ENCODE data around the gene HOMER3. TPM values are rescaled to one million over a fixed set of nuclear protein-coding genes. Genes with fewer than 3 reads are reported as not detected.

The HOMER3 gene
- total RNA-seq, 1 donor from 2014 or later: 28.2 TPM

GRCh38 chr19:18943465-18943864 lies 2.4 kb upstream of the HOMER3 start:
- no peak overlapping the region for H3K4me2 ChIP-seq
- H3K9ac ChIP-seq: no peak overlapping the region
- TF ChIP-seq EZH2 (IDR thresholded peaks at IDR 0.05) (no peak), CTCF (IDR thresholded peaks at IDR 0.05) (no peak), EZH2phosphoT487 (IDR thresholded peaks at IDR 0.05) (no peak)
- Mint-ChIP-seq H3K36me3 (no peaks in the 10 kb centered on the region), H3K4me1 (peaks cover 24% of the 10 kb centered on the region), H3K9me3 (peaks cover 3% of the 10 kb centered on the region), H3K27ac (no peak overlapping the region), H3K4me3 (no peak overlapping the region), H3K27me3 (ENCODE audit: insufficient read depth, low read depth) (peaks cover 3% of the 10 kb centered on the region)
- H2AFZ ChIP-seq (replicated peaks): no peak overlapping the region
- H4K20me1 ChIP-seq (ENCODE audit: low read depth): peaks cover 16% of the 10 kb centered on the region
- peaks cover 16% of the 10 kb centered on the region for H3K4me1 ChIP-seq
- H3K9me3 ChIP-seq (ENCODE audit: low read depth): no peaks in the 10 kb centered on the region
- no peaks in the 10 kb centered on the region for H3K36me3 ChIP-seq
- no peaks in the 10 kb centered on the region for H3K27me3 ChIP-seq
- H3F3A ChIP-seq (ENCODE audit: low read depth): peaks cover 17% of the 10 kb centered on the region
- peaks cover 12% of the 10 kb centered on the region for H3K79me2 ChIP-seq (ENCODE audit: low read depth)
- no peak overlapping the region for H3K4me3 ChIP-seq
- DNase-seq (ENCODE audit: low spot score): no peak
- no peak overlapping the region for H3K27ac ChIP-seq

GRCh38 chr19:18942692-18943091 lies 1.7 kb upstream of the HOMER3 start:
- no peak for DNase-seq (ENCODE audit: low spot score)
- Histone ChIP-seq H3K4me2 (no peak overlapping the region), H3K79me2 (ENCODE audit: low read depth) (peaks cover 12% of the 10 kb centered on the region), H3F3A (ENCODE audit: low read depth) (peaks cover 17% of the 10 kb centered on the region), H3K9ac (no peak overlapping the region), H3K36me3 (no peaks in the 10 kb centered on the region), H2AFZ (replicated peaks) (no peak overlapping the region), H3K27me3 (no peaks in the 10 kb centered on the region), H3K9me3 (ENCODE audit: low read depth) (no peaks in the 10 kb centered on the region), H4K20me1 (ENCODE audit: low read depth) (peaks cover 16% of the 10 kb centered on the region), H3K4me1 (peaks cover 16% of the 10 kb centered on the region), H3K4me3 (no peak overlapping the region), H3K27ac (no peak overlapping the region)
- H3K36me3 Mint-ChIP-seq: peaks cover under 1% of the 10 kb centered on the region
- H3K9me3 Mint-ChIP-seq: peaks cover 3% of the 10 kb centered on the region
- TF ChIP-seq EZH2 (IDR thresholded peaks at IDR 0.05): no peak
- H3K4me3 Mint-ChIP-seq: peak overlapping the region; percentile 78
- peaks cover 3% of the 10 kb centered on the region for H3K27me3 Mint-ChIP-seq (ENCODE audit: insufficient read depth, low read depth)
- H3K27ac Mint-ChIP-seq: no peak overlapping the region
- peaks cover 24% of the 10 kb centered on the region for H3K4me1 Mint-ChIP-seq

- H3K4me1 ChIP-seq: peaks cover 16% of the 10 kb centered on the region
- no peaks in the 10 kb centered on the region for H3K36me3 ChIP-seq
- H4K20me1 ChIP-seq (ENCODE audit: low read depth): peaks cover 16% of the 10 kb centered on the region
- Mint-ChIP-seq H3K27ac (peak overlapping the region; percentile 37), H3K4me1 (peaks cover 24% of the 10 kb centered on the region), H3K27me3 (ENCODE audit: insufficient read depth, low read depth) (peaks cover 6% of the 10 kb centered on the region), H3K9me3 (peaks cover 3% of the 10 kb centered on the region), H3K36me3 (peaks cover 4% of the 10 kb centered on the region), H3K4me3 (peak overlapping the region; percentile 78)
- TF ChIP-seq EZH2phosphoT487 (IDR thresholded peaks at IDR 0.05) (no peak), CTCF (IDR thresholded peaks at IDR 0.05) (no peak), EZH2 (IDR thresholded peaks at IDR 0.05) (no peak)
- no peak overlapping the region for H3K27ac ChIP-seq
- peak overlapping the region; percentile 72 for H3K4me2 ChIP-seq
- no peak overlapping the region for H2AFZ ChIP-seq (replicated peaks)
- peak overlapping the region; percentile 31 for H3K4me3 ChIP-seq
- H3K27me3 ChIP-seq: no peaks in the 10 kb centered on the region
- no peaks in the 10 kb centered on the region for H3K9me3 ChIP-seq (ENCODE audit: low read depth)
- peaks cover 17% of the 10 kb centered on the region for H3F3A ChIP-seq (ENCODE audit: low read depth)
- DNase-seq (ENCODE audit: low spot score): peak; percentile 15
- no peak overlapping the region for H3K9ac ChIP-seq
- peaks cover 12% of the 10 kb centered on the region for H3K79me2 ChIP-seq (ENCODE audit: low read depth)
These were observed 774 bp upstream of the HOMER3 start for GRCh38 chr19:18941628-18942354.
